A549 (cell line): ENCODE results near the gene ELMOD1. TPM values are rescaled to one million over a fixed set of nuclear protein-coding genes. Genes with fewer than 3 reads are reported as not detected.

Source experiments
- ATAC-seq, 2 experiments: fragments of 200-7000 bp in 1 of 2; fragments of >200 bp in 1 of 2; cut with Nextera tagmentation in 1 of 2; cut with Tn5 transposase in 1 of 2; 3 replicates each; pipeline versions ENCODE4 v1.8.0 to v1.9.1; 2018 to 2020; ENCODE audit warnings: mild to moderate bottlenecking in 1 of 2, moderate library complexity in 1 of 2
- CTCF ChIA-PET: fragments of 300-600 bp; sonication (Branson Sonifier 250); formaldehyde crosslinking; extraction: SDS; loops from one replicate; lab custom pipeline; 2021; ENCODE audit warnings: antibody characterized with exemption, inconsistent platforms; lab: Yijun Ruan, JAX
- POLR2A ChIA-PET: fragments of 350-600 bp; formaldehyde crosslinking; extraction: SDS; loops from one replicate; lab custom pipeline; 2021; ENCODE audit warnings: antibody characterized with exemption, inconsistent platforms; lab: Yijun Ruan, JAX
- DNase-seq, 2 experiments: peaks; one replicate each; pipeline versions ENCODE4 v3.0.0 to v3.0.0-alpha.2; 2011 to 2016; ENCODE audit warnings: low read depth in 1 of 2, low spot score in 1 of 2
- FAIRE-seq: peaks from 2 replicates; lab custom pipeline; 2011; peaks lifted over from hg19 to GRCh38; lab: Jason Lieb, UNC
- H3K27ac ChIP-seq, 2 experiments: fragments of >200 bp; sonication (Bioruptor Twin); formaldehyde crosslinking; 3 replicates each; pipeline ENCODE4 v1.5.1; 2016 to 2017
- H3K4me1 ChIP-seq: fragments of >200 bp; sonication (Bioruptor Twin); formaldehyde crosslinking; 3 replicates; pipeline ENCODE4 v1.6.1; 2016
- H3K4me2 ChIP-seq: fragments of >200 bp; sonication (Bioruptor Twin); formaldehyde crosslinking; 3 replicates; pipeline ENCODE4 v1.6.1; 2016
- H3K4me3 ChIP-seq: fragments of >200 bp; sonication (Bioruptor Twin); formaldehyde crosslinking; 3 replicates; pipeline ENCODE4 v1.5.1; 2016
- H3K9me3 ChIP-seq: fragments of >200 bp; sonication (Bioruptor Twin); formaldehyde crosslinking; 3 replicates; pipeline ENCODE4 v1.6.1; 2016
- CBX8 ChIP-seq: fragments of 200-600 bp; sonication (generic); IDR thresholded peaks from 2 replicates; pipeline ENCODE4 v1.6.1; 2016
- CEBPB ChIP-seq, 2 experiments: fragments of >200 bp in 1 of 2; sonication (Bioruptor Twin) in 1 of 2; formaldehyde crosslinking in 1 of 2; IDR thresholded peaks; 2 replicates each; pipeline ENCODE4 v1.6.1; 2012 to 2016
- EHMT2 ChIP-seq: fragments of 200-600 bp; sonication (generic); IDR thresholded peaks from 2 replicates; pipeline ENCODE4 v1.6.1; 2016; ENCODE audit warnings: antibody characterized with exemption, low read depth, mild to moderate bottlenecking, moderate library complexity
- EP300 ChIP-seq, 2 experiments: fragments of >200 bp; sonication (Bioruptor Twin); formaldehyde crosslinking; IDR thresholded peaks; 2 replicates in 1 of 2; 3 replicates in 1 of 2; pipeline ENCODE4 v1.6.1; 2016 to 2017
- ESRRA ChIP-seq: fragments of 150-350 bp; IDR thresholded peaks from 2 replicates; pipeline ENCODE4 v1.6.1; 2014; ENCODE audit warnings: mild to moderate bottlenecking, low read length, borderline replicate concordance
- HDAC2 ChIP-seq: fragments of 200-600 bp; sonication (generic); IDR thresholded peaks from 2 replicates; pipeline ENCODE4 v1.6.1; 2016
- JUN ChIP-seq, 2 experiments: fragments of >200 bp; sonication (Bioruptor Twin); formaldehyde crosslinking; IDR thresholded peaks; 2 replicates in 1 of 2; 3 replicates in 1 of 2; pipeline ENCODE4 v1.6.1; 2016 to 2017
- KDM5A ChIP-seq: fragments of 200-600 bp; sonication (generic); IDR thresholded peaks from 2 replicates; pipeline ENCODE4 v1.6.1; 2016; ENCODE audit warnings: antibody characterized with exemption, mild to moderate bottlenecking
- MAFK ChIP-seq: fragments of 450-650 bp; IDR thresholded peaks from 2 replicates; pipeline ENCODE4 v1.6.1; 2014; ENCODE audit not compliant: partially characterized antibody
- RAD21 ChIP-seq, 2 experiments: fragments of >200 bp in 1 of 2; sonication (Bioruptor Twin) in 1 of 2; formaldehyde crosslinking in 1 of 2; IDR thresholded peaks in 1 of 2; conservative IDR thresholded peaks in 1 of 2; 2 replicates in 1 of 2; 3 replicates in 1 of 2; pipeline ENCODE4 v1.6.1; 2012 to 2018; ENCODE audit warnings: inconsistent platforms in 1 of 2
- RNF2 ChIP-seq: fragments of 200-600 bp; sonication (generic); IDR thresholded peaks from 2 replicates; pipeline ENCODE4 v1.6.1; 2016; ENCODE audit warnings: low read depth, mild to moderate bottlenecking, antibody characterized with exemption, moderate library complexity, borderline replicate concordance
- TFCP2L1 ChIP-seq: fragments of 250-450 bp; sonication (Bioruptor Pico); IDR thresholded peaks from 2 replicates; pipeline ENCODE4 v1.5.0; 2021; ENCODE audit warnings: mild to moderate bottlenecking
- TP53 ChIP-seq: fragments of 250-450 bp; sonication (Bioruptor Pico); IDR thresholded peaks from 2 replicates; pipeline ENCODE4 v1.5.0; 2021; ENCODE audit warnings: mild to moderate bottlenecking, moderate library complexity
- ZSCAN20 ChIP-seq: fragments of 250-450 bp; sonication (Bioruptor Pico); IDR thresholded peaks from 2 replicates; pipeline ENCODE4 v1.8.0; 2022; ENCODE audit warnings: mild to moderate bottlenecking, moderate library complexity
- WGBS: methylation state at CpG from one replicate; pipeline ENCODE4 v1.1.6; 2017; ENCODE audit errors: missing lambda C conversion rate; 5-methylcytosine and 5-hydroxymethylcytosine counted together
- polyA plus RNA-seq, 4 experiments: library from polyadenylated mRNA; depleted of rRNA in 3 of 4; stranded (reverse); fragments of >200 nt; fragmentation: RNase III in 1 of 4; extraction: RNeasy Plus Mini Kit Qiagen cat#74134 plus additional on column Dnase treatment in 1 of 4; gene quantifications; 2 replicates in 3 of 4; 3 replicates in 1 of 4; pipeline ENCODE4 v1.2.3, GENCODE V29; 2011 to 2017
- TF ChIP-seq, protein P1 (sequence below): fragments of >200 bp; sonication (Bioruptor Twin); formaldehyde crosslinking; IDR thresholded peaks from 3 replicates; pipeline ENCODE4 v1.6.1; 2016
- TF ChIP-seq, protein P2 (sequence below): IDR thresholded peaks from 2 replicates; pipeline ENCODE4 v1.6.1; 2012; ENCODE audit warnings: low read depth, borderline replicate concordance
- TF ChIP-seq, protein P3 (sequence below): IDR thresholded peaks from 2 replicates; pipeline ENCODE4 v1.6.1; 2012
- TF ChIP-seq, protein P4 (sequence below): fragments of 250-450 bp; sonication (Bioruptor Pico); IDR thresholded peaks from 2 replicates; pipeline ENCODE4 v1.5.0; 2021; ENCODE audit warnings: mild to moderate bottlenecking, moderate library complexity, borderline replicate concordance
- TF ChIP-seq, protein P5 (sequence below): fragments of 200-600 bp; sonication (generic); IDR thresholded peaks from 2 replicates; pipeline ENCODE4 v1.6.1; 2016; ENCODE audit warnings: antibody characterized with exemption, mild to moderate bottlenecking, moderate library complexity
- TF ChIP-seq, protein P6 (sequence below): fragments of >200 bp; sonication (Bioruptor Twin); formaldehyde crosslinking; IDR thresholded peaks from 2 replicates; pipeline ENCODE4 v1.6.1; 2016

ELMOD1 gene
- polyA plus RNA-seq, 2 of the 4 experiments (the other 2 are of a cell fraction): 0.04 to 0.08 TPM

DNA sequence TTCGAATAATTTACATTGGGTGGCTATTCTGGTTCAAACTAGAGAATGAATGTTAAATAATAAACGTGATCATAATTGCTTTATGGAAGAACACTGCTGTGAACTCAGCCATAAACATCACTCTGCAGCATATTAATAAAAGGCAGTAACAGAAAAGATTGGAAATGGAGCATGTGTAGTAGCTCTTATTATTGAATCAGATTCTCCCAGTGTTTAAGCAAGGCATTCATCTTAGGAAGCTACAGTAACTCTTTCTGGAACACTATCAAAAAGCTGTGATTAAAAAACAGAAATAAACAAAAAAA, 34.7 kb downstream of the ELMOD1 start (continued):
- TF ChIP-seq, protein P1, sequence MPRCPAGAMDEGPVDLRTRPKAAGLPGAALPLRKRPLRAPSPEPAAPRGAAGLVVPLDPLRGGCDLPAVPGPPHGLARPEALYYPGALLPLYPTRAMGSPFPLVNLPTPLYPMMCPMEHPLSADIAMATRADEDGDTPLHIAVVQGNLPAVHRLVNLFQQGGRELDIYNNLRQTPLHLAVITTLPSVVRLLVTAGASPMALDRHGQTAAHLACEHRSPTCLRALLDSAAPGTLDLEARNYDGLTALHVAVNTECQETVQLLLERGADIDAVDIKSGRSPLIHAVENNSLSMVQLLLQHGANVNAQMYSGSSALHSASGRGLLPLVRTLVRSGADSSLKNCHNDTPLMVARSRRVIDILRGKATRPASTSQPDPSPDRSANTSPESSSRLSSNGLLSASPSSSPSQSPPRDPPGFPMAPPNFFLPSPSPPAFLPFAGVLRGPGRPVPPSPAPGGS: no peak
- TF ChIP-seq JUN (IDR thresholded peaks at IDR 0.05): no peak

DNA sequence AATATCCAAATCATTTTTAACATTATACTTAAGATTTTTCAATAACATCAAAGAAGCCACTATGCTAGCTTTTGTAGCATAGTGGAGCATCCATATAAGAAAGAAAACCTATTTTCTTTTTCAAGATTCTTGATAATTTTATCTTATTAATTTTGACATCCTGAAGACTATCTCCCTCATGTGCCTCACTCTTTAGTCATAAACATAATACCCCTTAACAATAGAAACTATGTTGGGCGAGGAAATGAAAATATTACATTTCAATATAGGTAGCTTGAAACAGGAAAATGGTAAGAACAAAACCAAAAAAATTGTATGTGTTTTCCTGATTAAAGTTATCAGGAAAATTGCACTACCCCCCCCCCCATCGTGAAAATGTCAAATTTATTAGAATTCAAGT, 40.1 kb downstream of the ELMOD1 start:
- no peak for DNase-seq
- no peak for ATAC-seq
- Histone ChIP-seq H3K4me1 (no peaks in the 10 kb centered on the region), H3K4me2 (no peak overlapping the region), H3K27ac (no peak overlapping the region), H3K4me3 (no peak overlapping the region), H3K9me3 (no peaks in the 10 kb centered on the region)
- TF ChIP-seq CBX8: no peak
- no peak for TF ChIP-seq MAFK
- TF ChIP-seq EHMT2: no peak
- POLR2A ChIA-PET: no interaction called here
- FAIRE-seq: no peak
- CTCF ChIA-PET: interaction anchor here (1.0 to 1.4 kb wide), 3 partner anchors 16 to 140 kb away, joined by 3 to 5 read pairs (median 3); no protein-coding TSS in a partner anchor
- 26% methylated on average over 2 of the region's 2 CpGs for WGBS

DNA sequence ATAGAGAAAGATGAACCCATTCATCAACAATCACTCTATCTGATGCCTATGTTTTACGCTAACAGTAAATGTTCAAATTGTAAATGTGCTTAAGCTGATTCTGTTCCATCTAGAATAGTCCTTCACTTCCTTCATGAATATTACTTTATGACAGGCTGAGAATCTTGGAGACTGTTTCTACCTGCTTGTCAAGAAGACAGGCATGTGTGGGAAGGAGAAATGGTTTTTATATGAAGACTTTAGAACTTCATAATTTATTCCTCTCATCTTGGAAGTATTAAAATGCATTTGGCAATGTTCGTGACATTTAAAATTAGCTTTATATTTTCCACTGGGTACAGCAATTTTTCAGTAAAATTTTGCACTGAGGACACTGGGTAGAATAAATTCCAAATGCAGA, 41.0 kb downstream of the ELMOD1 start:
- no peak overlapping the region for H3K4me3 ChIP-seq
- no peak for DNase-seq
- H3K27ac ChIP-seq: no peak overlapping the region
- H3K9me3 ChIP-seq: no peaks in the 10 kb centered on the region
- TF ChIP-seq, protein P2, sequence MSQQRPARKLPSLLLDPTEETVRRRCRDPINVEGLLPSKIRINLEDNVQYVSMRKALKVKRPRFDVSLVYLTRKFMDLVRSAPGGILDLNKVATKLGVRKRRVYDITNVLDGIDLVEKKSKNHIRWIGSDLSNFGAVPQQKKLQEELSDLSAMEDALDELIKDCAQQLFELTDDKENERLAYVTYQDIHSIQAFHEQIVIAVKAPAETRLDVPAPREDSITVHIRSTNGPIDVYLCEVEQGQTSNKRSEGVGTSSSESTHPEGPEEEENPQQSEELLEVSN: no peak
- no peak for TF ChIP-seq RNF2
- TF ChIP-seq ESRRA: no peak
- TF ChIP-seq, protein P3, sequence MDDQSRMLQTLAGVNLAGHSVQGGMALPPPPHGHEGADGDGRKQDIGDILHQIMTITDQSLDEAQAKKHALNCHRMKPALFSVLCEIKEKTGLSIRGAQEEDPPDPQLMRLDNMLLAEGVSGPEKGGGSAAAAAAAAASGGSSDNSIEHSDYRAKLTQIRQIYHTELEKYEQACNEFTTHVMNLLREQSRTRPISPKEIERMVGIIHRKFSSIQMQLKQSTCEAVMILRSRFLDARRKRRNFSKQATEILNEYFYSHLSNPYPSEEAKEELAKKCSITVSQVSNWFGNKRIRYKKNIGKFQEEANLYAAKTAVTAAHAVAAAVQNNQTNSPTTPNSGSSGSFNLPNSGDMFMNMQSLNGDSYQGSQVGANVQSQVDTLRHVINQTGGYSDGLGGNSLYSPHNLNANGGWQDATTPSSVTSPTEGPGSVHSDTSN: no peak
- TF ChIP-seq HDAC2: no peak
- TF ChIP-seq CEBPB (IDR thresholded peaks at IDR 0.05): no peak
- TF ChIP-seq EHMT2: no peak
- no peak for TF ChIP-seq TFCP2L1
- no peak for TF ChIP-seq KDM5A
- TF ChIP-seq, protein P4, sequence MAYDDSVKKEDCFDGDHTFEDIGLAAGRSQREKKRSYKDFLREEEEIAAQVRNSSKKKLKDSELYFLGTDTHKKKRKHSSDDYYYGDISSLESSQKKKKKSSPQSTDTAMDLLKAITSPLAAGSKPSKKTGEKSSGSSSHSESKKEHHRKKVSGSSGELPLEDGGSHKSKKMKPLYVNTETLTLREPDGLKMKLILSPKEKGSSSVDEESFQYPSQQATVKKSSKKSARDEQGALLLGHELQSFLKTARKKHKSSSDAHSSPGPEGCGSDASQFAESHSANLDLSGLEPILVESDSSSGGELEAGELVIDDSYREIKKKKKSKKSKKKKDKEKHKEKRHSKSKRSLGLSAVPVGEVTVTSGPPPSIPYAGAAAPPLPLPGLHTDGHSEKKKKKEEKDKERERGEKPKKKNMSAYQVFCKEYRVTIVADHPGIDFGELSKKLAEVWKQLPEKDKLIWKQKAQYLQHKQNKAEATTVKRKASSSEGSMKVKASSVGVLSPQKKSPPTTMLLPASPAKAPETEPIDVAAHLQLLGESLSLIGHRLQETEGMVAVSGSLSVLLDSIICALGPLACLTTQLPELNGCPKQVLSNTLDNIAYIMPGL (CRISPR knock-in tag): no peak
- TF ChIP-seq, protein P5, sequence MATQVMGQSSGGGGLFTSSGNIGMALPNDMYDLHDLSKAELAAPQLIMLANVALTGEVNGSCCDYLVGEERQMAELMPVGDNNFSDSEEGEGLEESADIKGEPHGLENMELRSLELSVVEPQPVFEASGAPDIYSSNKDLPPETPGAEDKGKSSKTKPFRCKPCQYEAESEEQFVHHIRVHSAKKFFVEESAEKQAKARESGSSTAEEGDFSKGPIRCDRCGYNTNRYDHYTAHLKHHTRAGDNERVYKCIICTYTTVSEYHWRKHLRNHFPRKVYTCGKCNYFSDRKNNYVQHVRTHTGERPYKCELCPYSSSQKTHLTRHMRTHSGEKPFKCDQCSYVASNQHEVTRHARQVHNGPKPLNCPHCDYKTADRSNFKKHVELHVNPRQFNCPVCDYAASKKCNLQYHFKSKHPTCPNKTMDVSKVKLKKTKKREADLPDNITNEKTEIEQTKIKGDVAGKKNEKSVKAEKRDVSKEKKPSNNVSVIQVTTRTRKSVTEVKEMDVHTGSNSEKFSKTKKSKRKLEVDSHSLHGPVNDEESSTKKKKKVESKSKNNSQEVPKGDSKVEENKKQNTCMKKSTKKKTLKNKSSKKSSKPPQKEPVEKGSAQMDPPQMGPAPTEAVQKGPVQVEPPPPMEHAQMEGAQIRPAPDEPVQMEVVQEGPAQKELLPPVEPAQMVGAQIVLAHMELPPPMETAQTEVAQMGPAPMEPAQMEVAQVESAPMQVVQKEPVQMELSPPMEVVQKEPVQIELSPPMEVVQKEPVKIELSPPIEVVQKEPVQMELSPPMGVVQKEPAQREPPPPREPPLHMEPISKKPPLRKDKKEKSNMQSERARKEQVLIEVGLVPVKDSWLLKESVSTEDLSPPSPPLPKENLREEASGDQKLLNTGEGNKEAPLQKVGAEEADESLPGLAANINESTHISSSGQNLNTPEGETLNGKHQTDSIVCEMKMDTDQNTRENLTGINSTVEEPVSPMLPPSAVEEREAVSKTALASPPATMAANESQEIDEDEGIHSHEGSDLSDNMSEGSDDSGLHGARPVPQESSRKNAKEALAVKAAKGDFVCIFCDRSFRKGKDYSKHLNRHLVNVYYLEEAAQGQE: no peak
- no peak for TF ChIP-seq TP53
- no peak for TF ChIP-seq RAD21 (conservative IDR thresholded peaks at IDR 0.05 in 1 of 2, IDR thresholded peaks at IDR 0.05 in 1 of 2)
- TF ChIP-seq, protein P6, sequence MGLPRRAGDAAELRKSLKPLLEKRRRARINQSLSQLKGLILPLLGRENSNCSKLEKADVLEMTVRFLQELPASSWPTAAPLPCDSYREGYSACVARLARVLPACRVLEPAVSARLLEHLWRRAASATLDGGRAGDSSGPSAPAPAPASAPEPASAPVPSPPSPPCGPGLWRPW: no peak
- TF ChIP-seq EP300 (IDR thresholded peaks at IDR 0.05): no peak
- TF ChIP-seq CBX8: no peak
- TF ChIP-seq ZSCAN20 (CRISPR knock-in tag): no peak
- TF ChIP-seq, all 56 proteins: peak for 0
- ChIA-PET CTCF (no interaction called here), POLR2A (no interaction called here)
- FAIRE-seq (no peak), ATAC-seq (no peak)
- no peaks in the 10 kb centered on the region for H3K4me1 ChIP-seq
- 27% methylated on average over 2 of the region's 2 CpGs for WGBS
- no peak overlapping the region for H3K4me2 ChIP-seq
